Body of pancreas (tissue), 4 donors: ENCODE results near the gene NSUN2.

Experiments used
- CTCF ChIP-seq, 7 experiments: fragments of 450-650 bp in 4 of 7; fragments of 200-600 bp in 3 of 7; sonication (generic) in 3 of 7; IDR thresholded peaks; one replicate each; pipeline ENCODE4 v1.5.1; 2016 to 2019; ENCODE audit warnings: antibody characterized with exemption in 7 of 7
- POLR2A ChIP-seq, 3 donors: fragments of 450-650 bp; IDR thresholded peaks; one replicate each; pipeline ENCODE4 v1.6.1; 2016; ENCODE audit warnings: antibody characterized with exemption in 3 of 3, mild to moderate bottlenecking in 2 of 3

GRCh38 chr5:6572086-6572824 is 60.6 kb downstream of the NSUN2 start:
- TF ChIP-seq CTCF (IDR thresholded peaks at IDR 0.05), result no peak
- no peak for TF ChIP-seq POLR2A (IDR thresholded peaks at IDR 0.05)
